Tibial nerve (tissue), 4 donors: ENCODE measurements around the gene KRTAP1-1. TPM values are rescaled to one million over a fixed set of nuclear protein-coding genes. Genes with fewer than 3 reads are reported as not detected.

Experiments
- DNase-seq, 2 donors: peaks; one replicate each; pipeline ENCODE4 v3.0.0-alpha.2; 2019; ENCODE audit warnings: low spot score in 2 of 2
- H3K27ac ChIP-seq, 4 donors: fragments of 200-600 bp; sonication (generic) in 3 of 4; one replicate each; pipeline ENCODE4 v1.5.1; 2017 to 2019; ENCODE audit warnings: mild to moderate bottlenecking in 1 of 4
- H3K27me3 ChIP-seq, 2 donors: fragments of 200-600 bp; sonication (generic) in 1 of 2; one replicate each; pipeline versions ENCODE4 v1.5.1 to v1.6.0; 2017 to 2019
- H3K36me3 ChIP-seq, 3 donors: fragments of 200-600 bp; sonication (generic); one replicate each; pipeline ENCODE4 v1.5.1; 2018 to 2019
- H3K4me1 ChIP-seq, 4 donors: fragments of 200-600 bp; sonication (generic) in 3 of 4; one replicate each; pipeline ENCODE4 v1.5.1; 2017 to 2019
- H3K4me3 ChIP-seq, 4 donors: fragments of 200-600 bp; sonication (generic) in 3 of 4; one replicate each; pipeline ENCODE4 v1.5.1; 2017 to 2019; ENCODE audit warnings: mild to moderate bottlenecking in 1 of 4, moderate library complexity in 1 of 4
- H3K9me3 ChIP-seq, 4 donors: fragments of 200-600 bp; sonication (generic) in 3 of 4; one replicate each; pipeline ENCODE4 v1.5.1; 2017 to 2019
- CTCF ChIP-seq, 5 experiments: fragments of 200-600 bp in 3 of 5; fragments of 450-650 bp in 2 of 5; sonication (generic) in 3 of 5; IDR thresholded peaks; one replicate each; pipeline ENCODE4 v1.5.1; 2016 to 2019; ENCODE audit warnings: antibody characterized with exemption in 5 of 5, mild to moderate bottlenecking in 3 of 5, moderate library complexity in 2 of 5
- EP300 ChIP-seq, 2 donors: sonication (generic); formaldehyde crosslinking; IDR thresholded peaks; one replicate each; pipeline ENCODE4 v1.6.1; 2017; ENCODE audit warnings: antibody characterized with exemption in 2 of 2, mild to moderate bottlenecking in 1 of 2
- POLR2A ChIP-seq, 2 donors: fragments of 450-650 bp; IDR thresholded peaks; one replicate each; pipeline ENCODE4 v1.6.1; 2017; ENCODE audit warnings: antibody characterized with exemption in 2 of 2, mild to moderate bottlenecking in 2 of 2, moderate library complexity in 2 of 2
- WGBS, 2 donors: methylation state at CpG; one replicate each; pipeline ENCODE4 v1.1.5; 2018; 5-methylcytosine and 5-hydroxymethylcytosine counted together
- total RNA-seq, 4 donors: library from RNA; depleted of rRNA; stranded (reverse); fragments of >200 nt; gene quantifications; one replicate each; pipeline ENCODE4 v1.1.0, GENCODE V29; 2016

The KRTAP1-1 gene
- total RNA-seq, 4 donors from 2014 or later, result not detected

- WGBS, 2 donors, result 56 to 71% methylated on average over 3 of the region's 3 CpGs
- TF ChIP-seq CTCF (IDR thresholded peaks at IDR 0.05) (no peak), EP300 (IDR thresholded peaks at IDR 0.05) (no peak), POLR2A (IDR thresholded peaks at IDR 0.05) (no peak)
- no peaks in the 10 kb centered on the region for H3K27me3 ChIP-seq
- H3K9me3 ChIP-seq, result no peaks in the 10 kb centered on the region
- DNase-seq, result no peak
- no peak overlapping the region for H3K27ac ChIP-seq
- no peaks in the 10 kb centered on the region for H3K36me3 ChIP-seq
- H3K4me3 ChIP-seq, result no peak overlapping the region
- H3K4me1 ChIP-seq, result no peaks in the 10 kb centered on the region
These were observed 22.7 kb downstream of the KRTAP1-1 start for GRCh38 chr17:41018541-41018940.

GRCh38 chr17:41016578-41017215, 24.6 kb downstream of the KRTAP1-1 start:
- H3K4me3 ChIP-seq, result no peak overlapping the region
- no peak overlapping the region for H3K27ac ChIP-seq
- no peak for DNase-seq
- no peak for TF ChIP-seq POLR2A (IDR thresholded peaks at IDR 0.05)
- no peak for TF ChIP-seq EP300 (IDR thresholded peaks at IDR 0.05)
- no peak for TF ChIP-seq CTCF (IDR thresholded peaks at IDR 0.05)
- WGBS, 2 donors, result 69 to 72% methylated on average over 13 of the region's 13 CpGs
- no peaks in the 10 kb centered on the region for H3K9me3 ChIP-seq
- no peaks in the 10 kb centered on the region for H3K27me3 ChIP-seq
- H3K4me1 ChIP-seq, result no peaks in the 10 kb centered on the region
- H3K36me3 ChIP-seq, result no peaks in the 10 kb centered on the region

- DNase-seq, result no peak
- no peaks in the 10 kb centered on the region for H3K27me3 ChIP-seq
- H3K4me1 ChIP-seq, result no peaks in the 10 kb centered on the region
- 70 to 77% methylated on average over 7 of the region's 7 CpGs for WGBS, 2 donors
- TF ChIP-seq POLR2A (IDR thresholded peaks at IDR 0.05) (no peak), EP300 (IDR thresholded peaks at IDR 0.05) (no peak), CTCF (IDR thresholded peaks at IDR 0.05) (no peak)
- no peak overlapping the region for H3K4me3 ChIP-seq
- H3K36me3 ChIP-seq, result no peaks in the 10 kb centered on the region
- no peaks in the 10 kb centered on the region for H3K9me3 ChIP-seq
- H3K27ac ChIP-seq, result no peak overlapping the region
These were observed 25.8 kb downstream of the KRTAP1-1 start for GRCh38 chr17:41015454-41015853.

- DNase-seq, result no peak
- Histone ChIP-seq H3K9me3 (no peaks in the 10 kb centered on the region), H3K4me1 (no peaks in the 10 kb centered on the region), H3K36me3 (no peaks in the 10 kb centered on the region), H3K27me3 (no peaks in the 10 kb centered on the region), H3K4me3 (no peak overlapping the region), H3K27ac (no peak overlapping the region)
- TF ChIP-seq CTCF (IDR thresholded peaks at IDR 0.05), result no peak
- no peak for TF ChIP-seq EP300 (IDR thresholded peaks at IDR 0.05)
- no peak for TF ChIP-seq POLR2A (IDR thresholded peaks at IDR 0.05)
- 14 to 24% methylated on average over 1 of the region's 1 CpG for WGBS, 2 donors
These were observed 27.6 kb downstream of the KRTAP1-1 start for GRCh38 chr17:41013606-41014005.

- no peaks in the 10 kb centered on the region for H3K4me1 ChIP-seq
- no peak overlapping the region for H3K27ac ChIP-seq
- H3K9me3 ChIP-seq, result no peaks in the 10 kb centered on the region
- no peaks in the 10 kb centered on the region for H3K36me3 ChIP-seq
- 88 to 92% methylated on average over 3 of the region's 3 CpGs for WGBS, 2 donors
- no peak overlapping the region for H3K4me3 ChIP-seq
- H3K27me3 ChIP-seq, result no peaks in the 10 kb centered on the region
- DNase-seq, result no peak
- TF ChIP-seq POLR2A (IDR thresholded peaks at IDR 0.05) (no peak), CTCF (IDR thresholded peaks at IDR 0.05) (no peak), EP300 (IDR thresholded peaks at IDR 0.05) (no peak)
These were observed 28.1 kb downstream of the KRTAP1-1 start for GRCh38 chr17:41013181-41013580.
